Medulla oblongata (tissue), 1 donor: Measurements from ENCODE around the gene PDRG1.

ENCODE experiments used
- DNase-seq: peaks from one replicate; pipeline ENCODE4 v3.0.0-alpha.2; 2015; ENCODE audit errors: extremely low spot score

PDRG1 gene

GRCh38 chr20:31907046-31907445 is 44.8 kb downstream of the PDRG1 start:
- DNase-seq, result no peak

- no peak for DNase-seq
Observed at GRCh38 chr20:31906001-31906400, 45.8 kb downstream of the PDRG1 start.

DNA sequence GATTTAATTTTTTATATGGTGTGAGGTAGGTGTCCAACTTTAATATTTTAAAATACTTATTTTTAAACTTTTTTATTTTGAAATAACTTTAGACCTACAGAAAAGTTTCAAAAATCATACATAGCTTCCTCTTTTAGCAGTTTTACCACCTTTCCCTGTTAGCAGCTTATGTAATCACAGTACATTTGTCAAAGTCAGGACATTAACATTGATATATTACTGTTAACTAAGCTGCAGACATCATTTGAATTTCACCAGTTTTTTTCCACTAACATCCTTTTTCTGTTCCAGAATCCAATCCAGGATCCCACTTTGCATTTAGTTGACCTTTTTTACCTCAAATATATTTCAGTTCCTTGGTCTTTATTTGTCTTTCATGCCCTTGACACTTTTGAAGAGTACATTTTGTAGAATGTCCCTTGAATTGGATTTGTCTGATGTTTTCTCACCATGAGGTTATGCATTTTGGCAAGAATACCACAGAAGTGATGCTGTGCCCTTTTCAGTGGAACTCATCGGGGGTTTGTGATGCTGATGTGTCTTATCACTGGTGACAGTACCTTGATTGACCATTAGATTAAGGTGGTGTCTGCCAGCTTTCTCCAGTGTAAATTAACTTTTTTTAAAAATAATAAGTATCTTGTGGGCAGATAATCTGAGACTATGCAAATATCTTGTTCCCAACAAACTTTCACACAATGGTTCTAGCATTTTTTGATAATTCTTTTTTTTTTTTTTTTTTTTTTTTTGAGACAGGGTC is 48.0 kb downstream of the PDRG1 start:
- no peak for DNase-seq

DNA sequence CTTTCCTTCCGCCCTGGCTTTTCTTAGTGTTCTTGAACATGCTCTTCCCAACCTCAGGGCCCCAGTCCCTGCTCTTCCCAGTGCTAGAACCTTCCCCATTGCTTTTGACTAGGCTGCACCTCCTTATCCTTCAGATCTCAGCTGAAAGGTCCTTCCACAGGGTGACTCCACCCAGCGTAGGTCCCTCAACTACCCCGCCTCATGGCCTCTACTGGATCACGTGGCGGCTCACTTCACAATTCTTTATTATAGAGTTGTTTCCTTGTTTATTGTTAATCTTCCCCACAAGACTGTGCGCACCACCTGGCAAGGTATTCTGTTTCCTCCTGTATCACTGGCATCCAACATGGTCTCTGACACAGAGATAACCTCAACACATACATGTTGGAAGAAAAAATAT is 50.2 kb downstream of the PDRG1 start:
- no peak for DNase-seq

GRCh38 chr20:31897541-31897940 is 54.3 kb downstream of the PDRG1 start:
- peak; percentile 30 for DNase-seq

- no peak for DNase-seq
Observed at GRCh38 chr20:31896049-31896448, 55.8 kb downstream of the PDRG1 start.

DNA sequence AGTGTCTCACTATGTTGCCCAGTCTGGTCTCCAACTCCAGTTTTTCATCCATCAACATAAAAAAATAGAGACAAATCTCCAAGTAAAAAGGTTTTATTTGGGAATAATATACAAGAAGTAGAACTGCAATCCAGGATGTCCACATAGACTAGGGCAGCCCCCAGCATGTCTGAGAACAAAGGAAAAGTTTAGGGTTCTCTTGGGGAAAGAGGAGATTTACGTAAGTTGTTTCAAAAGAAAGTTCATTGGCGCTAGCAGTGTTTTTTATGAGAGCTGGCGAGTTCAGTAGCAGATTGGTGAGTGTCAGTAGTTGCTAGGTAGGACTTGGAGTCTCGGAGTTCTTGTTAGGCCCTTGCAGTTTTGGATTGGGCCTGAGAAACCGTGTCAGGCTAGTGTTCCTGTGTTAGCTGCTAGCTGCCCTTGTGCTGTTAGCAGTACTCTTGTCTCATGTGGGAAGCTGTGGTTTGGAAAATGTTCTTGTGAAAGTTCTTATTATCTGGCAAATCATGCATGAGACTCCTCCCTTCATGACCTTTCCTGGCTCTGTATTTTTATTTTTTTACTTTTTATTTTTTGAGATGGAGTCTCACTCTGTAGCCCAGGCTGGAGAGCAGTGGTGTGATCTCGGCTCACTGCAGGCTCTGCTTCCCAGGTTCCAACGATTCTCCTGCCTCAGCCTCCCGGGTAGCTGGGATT is 56.7 kb downstream of the PDRG1 start:
- peak; percentile 93 for DNase-seq
